PC-9 (cell line): ENCODE data around the gene CDH15. TPM values are rescaled to one million over a fixed set of nuclear protein-coding genes. Genes with fewer than 3 reads are reported as not detected.

Experiments used
- BruUV-seq: library from RNA; stranded (reverse); fragments of 400-500 nt; replicated peaks from 2 replicates; lab custom pipeline; 2021; lab: Mats Ljungman, UMichigan
- CTCF ChIA-PET: fragments of 300-600 bp; sonication (Branson Sonifier 250); formaldehyde crosslinking; loops from one replicate; lab custom pipeline; 2022; ENCODE audit warnings: antibody characterized with exemption; lab: Charles Lee
- POLR2A ChIA-PET: fragments of 300-600 bp; sonication (Branson Sonifier 250); formaldehyde crosslinking; loops from one replicate; lab custom pipeline; 2022; ENCODE audit warnings: antibody characterized with exemption; ENCODE audit not compliant: unreplicated experiment; lab: Charles Lee
- DNase-seq, 2 experiments: peaks; one replicate each; pipeline versions ENCODE4 v3.0.0 to v3.0.0-alpha.2; 2015 to 2022; ENCODE audit warnings: mixed read lengths in 1 of 2
- H2AFZ ChIP-seq: fragments of 200-600 bp; sonication (generic); 2 replicates; pipeline ENCODE4 v1.8.1; 2017; ENCODE audit warnings: antibody characterized with exemption
- H3F3A ChIP-seq: fragments of 200-600 bp; sonication (generic); 2 replicates; pipeline ENCODE4 v1.8.1; 2017; ENCODE audit warnings: antibody characterized with exemption, mild to moderate bottlenecking, low read depth; ENCODE audit not compliant: insufficient read depth
- H3K27ac ChIP-seq: fragments of 200-600 bp; sonication (generic); 2 replicates; pipeline ENCODE4 v1.6.1; 2016; ENCODE audit warnings: mixed run types
- H3K27me3 ChIP-seq: fragments of 200-600 bp; sonication (generic); 2 replicates; pipeline ENCODE4 v1.6.1; 2016; ENCODE audit warnings: low read depth, mixed run types; ENCODE audit not compliant: insufficient read depth
- H3K36me3 ChIP-seq: fragments of 200-600 bp; sonication (generic); 2 replicates; pipeline ENCODE4 v1.6.1; 2016; ENCODE audit warnings: low read depth, mixed run types
- H3K4me1 ChIP-seq: fragments of 200-600 bp; sonication (generic); replicated peaks from 2 replicates; pipeline ENCODE4 v1.6.1; 2016; ENCODE audit warnings: mixed run types; ENCODE audit not compliant: insufficient read depth
- H3K4me2 ChIP-seq: fragments of 200-600 bp; sonication (generic); 2 replicates; pipeline ENCODE4 v1.6.1; 2017; ENCODE audit warnings: mixed run types
- H3K4me3 ChIP-seq: fragments of 200-600 bp; sonication (generic); 2 replicates; pipeline ENCODE4 v1.6.1; 2016; ENCODE audit warnings: mixed run types
- H3K79me2 ChIP-seq: fragments of 200-600 bp; sonication (generic); 2 replicates; pipeline ENCODE4 v1.6.1; 2017; ENCODE audit warnings: low read depth, mixed run types
- H3K9me2 ChIP-seq: fragments of 200-600 bp; sonication (generic); 2 replicates; pipeline ENCODE4 v1.8.1; 2017; ENCODE audit warnings: mild to moderate bottlenecking; ENCODE audit not compliant: insufficient read depth
- H3K9me3 ChIP-seq: fragments of 200-600 bp; sonication (generic); 2 replicates; pipeline ENCODE4 v1.8.1; 2016; ENCODE audit warnings: low read depth; ENCODE audit not compliant: insufficient read depth
- H4K20me1 ChIP-seq: fragments of 200-600 bp; sonication (generic); 2 replicates; pipeline ENCODE4 v1.8.1; 2017; ENCODE audit not compliant: insufficient read depth
- CTCF ChIP-seq: fragments of 200-600 bp; sonication (generic); conservative IDR thresholded peaks from 2 replicates; pipeline ENCODE4 v1.6.1; 2017; ENCODE audit warnings: mixed run types, antibody characterized with exemption, mild to moderate bottlenecking, moderate library complexity
- EZH2 ChIP-seq: fragments of 200-600 bp; sonication (generic); IDR thresholded peaks from 2 replicates; pipeline ENCODE4 v1.8.0; 2017; ENCODE audit warnings: antibody characterized with exemption, low read depth
- intact Hi-C: fragments of 100-400 bp; cut with micrococcal nuclease; formaldehyde crosslinking; loops from one replicate; pipeline ENCODE4 v1.10.0; 2022; ENCODE audit not compliant: unreplicated experiment
- total RNA-seq: library from RNA; stranded (reverse); gene quantifications from 2 replicates; pipeline ENCODE4 v1.2.3, GENCODE V29; 2021

The CDH15 gene
- total RNA-seq, 1 experiment from 2014 or later: not detected

GRCh38 chr16:89172528-89173173 is 1.1 kb downstream of the CDH15 start:
- Histone ChIP-seq H3K9me3 (no peaks in the 10 kb centered on the region), H3K27ac (no peak overlapping the region), H4K20me1 (no peaks in the 10 kb centered on the region; the same call in 1 of the 2 replicates), H3K9me2 (no peaks in the 10 kb centered on the region), H3K27me3 (peaks cover 32% of the 10 kb centered on the region), H3K4me1 (peaks cover 11% of the 10 kb centered on the region), H3K79me2 (no peaks in the 10 kb centered on the region), H3K4me3 (no peak overlapping the region), H2AFZ (no peak overlapping the region), H3K36me3 (no peaks in the 10 kb centered on the region), H3K4me2 (no peak overlapping the region), H3F3A (peaks cover 11% of the 10 kb centered on the region; the same call in 1 of the 2 replicates)
- intact Hi-C loops: loop anchor here (10.0 kb wide), 1 partner anchor 718 kb away; the partner anchor contains the start of gene ZFPM1
- CTCF ChIA-PET: interaction anchor here (0.6 kb wide), 1 partner anchor 735 kb away, joined by 4 read pairs; no protein-coding TSS in a partner anchor
- TF ChIP-seq EZH2 (no peak), CTCF (no peak)
- no peak for DNase-seq
- no TSS peak for BruUV-seq
- POLR2A ChIA-PET: no interaction called here

DNA sequence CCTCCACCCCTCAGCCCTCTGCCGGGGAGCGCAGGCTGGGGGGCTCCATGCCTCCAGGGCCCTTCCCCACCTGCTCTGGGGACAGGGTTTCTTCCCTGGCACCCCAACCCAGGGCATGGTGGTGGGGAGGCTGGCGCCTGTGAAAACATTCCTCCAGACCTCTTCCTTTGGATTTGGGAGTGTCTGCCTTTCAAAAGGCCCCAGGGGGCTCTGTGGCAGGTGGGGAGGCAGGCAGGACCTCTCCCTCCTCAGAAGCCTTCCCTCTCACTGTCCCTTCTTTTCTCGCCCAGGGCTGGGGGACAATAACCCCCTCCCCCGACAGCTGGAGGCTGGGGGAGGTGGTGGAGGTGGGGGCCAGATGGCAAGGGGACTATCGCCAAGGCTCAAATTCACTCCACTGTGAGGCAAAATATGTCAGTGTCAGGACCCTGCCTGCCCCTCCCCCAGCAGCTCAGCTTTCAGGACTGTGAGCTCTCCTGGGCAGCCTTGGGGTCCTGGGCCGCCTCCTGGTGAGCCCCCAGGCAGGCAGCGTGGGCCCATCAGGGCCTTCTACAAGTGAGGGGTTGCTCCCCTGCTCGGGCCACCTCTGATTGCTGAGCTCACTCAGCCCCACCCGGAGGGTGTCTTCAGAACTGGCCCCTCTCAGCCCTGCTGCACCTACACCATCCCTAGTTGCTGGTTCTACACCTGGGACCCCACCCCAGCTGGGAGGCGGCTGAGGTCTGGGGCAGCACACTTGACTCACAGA is 1.8 kb downstream of the CDH15 start:
- intact Hi-C loops: loop anchor here (10.0 kb wide), 1 partner anchor 719 kb away; the partner anchor contains the start of gene ZFPM1
- TF ChIP-seq EZH2 (no peak), CTCF (no peak)
- no peak for DNase-seq
- no peaks in the 10 kb centered on the region for H3K36me3 ChIP-seq
- H4K20me1 ChIP-seq: no peaks in the 10 kb centered on the region; the same call in 1 of the 2 replicates
- ChIA-PET CTCF (interaction anchor here (0.6 kb wide), 1 partner anchor 736 kb away, joined by 4 read pairs; no protein-coding TSS in a partner anchor), POLR2A (no interaction called here)
- no peaks in the 10 kb centered on the region for H3K79me2 ChIP-seq
- H3K27ac ChIP-seq: no peak overlapping the region
- no peak overlapping the region for H3K4me3 ChIP-seq
- no peak overlapping the region for H2AFZ ChIP-seq
- H3K27me3 ChIP-seq: peaks cover 35% of the 10 kb centered on the region
- no peaks in the 10 kb centered on the region for H3K9me2 ChIP-seq
- no peak overlapping the region for H3K4me2 ChIP-seq
- BruUV-seq: no TSS peak
- peaks cover 11% of the 10 kb centered on the region; the same call in 1 of the 2 replicates for H3F3A ChIP-seq
- peaks cover 11% of the 10 kb centered on the region for H3K4me1 ChIP-seq
- H3K9me3 ChIP-seq: no peaks in the 10 kb centered on the region

DNA sequence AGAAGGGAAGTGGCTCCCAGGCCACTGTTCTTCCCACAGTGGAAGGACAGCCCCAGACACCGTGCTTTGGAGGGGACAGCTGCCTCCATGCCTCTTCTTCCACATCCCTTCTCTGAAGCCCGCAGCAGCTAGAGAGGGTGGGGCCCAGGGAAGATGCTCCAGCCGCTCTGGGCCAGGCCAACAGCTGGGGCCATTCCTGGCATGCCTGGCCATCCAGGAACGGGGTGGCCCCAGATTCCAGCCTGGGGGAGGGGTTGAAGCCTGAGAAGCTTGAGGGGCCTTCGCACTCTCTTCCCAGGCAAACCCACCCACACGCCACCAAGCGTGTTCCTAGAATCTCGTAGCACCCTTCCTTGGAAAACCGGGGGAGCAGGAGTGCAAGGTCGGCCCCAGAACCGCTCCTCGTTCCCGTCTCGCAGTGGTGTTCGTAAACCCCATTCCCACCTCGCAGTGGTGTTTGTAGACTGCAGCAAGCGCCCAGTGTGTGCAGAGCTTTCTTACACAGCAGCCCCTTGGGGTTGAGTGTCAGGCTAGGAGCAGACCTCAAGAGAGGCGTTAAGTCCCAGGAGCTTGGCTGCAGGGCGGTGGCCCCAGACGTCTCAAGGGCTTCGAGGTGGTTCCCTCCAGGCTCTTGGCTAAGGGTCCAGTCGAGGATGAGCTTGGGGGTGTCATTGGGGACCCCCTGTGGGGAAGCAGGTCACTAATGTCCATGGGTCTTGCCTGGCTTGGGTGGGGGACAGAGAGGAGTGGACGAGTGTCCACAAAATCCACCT is 2.7 kb downstream of the CDH15 start:
- intact Hi-C loops: loop anchor here (10.0 kb wide), 1 partner anchor 719 kb away; the partner anchor contains the start of gene ZFPM1
- H2AFZ ChIP-seq: no peak overlapping the region
- H3K9me2 ChIP-seq: no peaks in the 10 kb centered on the region
- no TSS peak for BruUV-seq
- H4K20me1 ChIP-seq: no peaks in the 10 kb centered on the region; the same call in 1 of the 2 replicates
- no peak for TF ChIP-seq EZH2
- TF ChIP-seq CTCF: no peak
- H3K27me3 ChIP-seq: peaks cover 35% of the 10 kb centered on the region
- CTCF ChIA-PET: no interaction called here
- POLR2A ChIA-PET: no interaction called here
- H3K27ac ChIP-seq: no peak overlapping the region
- H3K9me3 ChIP-seq: no peaks in the 10 kb centered on the region
- no peaks in the 10 kb centered on the region for H3K79me2 ChIP-seq
- H3K4me2 ChIP-seq: no peak overlapping the region
- H3F3A ChIP-seq: peaks cover 11% of the 10 kb centered on the region; the same call in 1 of the 2 replicates
- peaks cover 11% of the 10 kb centered on the region for H3K4me1 ChIP-seq
- no peak overlapping the region for H3K4me3 ChIP-seq
- no peak for DNase-seq
- no peaks in the 10 kb centered on the region for H3K36me3 ChIP-seq
